ENCODE measurements around the gene COL27A1. TPM values are rescaled to one million over a fixed set of nuclear protein-coding genes. Genes with fewer than 3 reads are reported as not detected.
"Not testable (repeated sequence)": the region's sequence is repeated elsewhere in the genome, so short reads cannot be mapped to it uniquely, and the experiment has no call there.

COL27A1 gene
- total RNA-seq, 3 donors from 2014 or later = 3.1 to 13.6 (median 4.0) TPM

GRCh38 chr9:114124666-114125475, 30.5 kb upstream of the COL27A1 start:
- Histone ChIP-seq H3K4me1 (ENCODE audit: low read depth) (no peaks in the 10 kb centered on the region), H3K4me3 (no peak overlapping the region), H3K9me3 (no peaks in the 10 kb centered on the region), H3K36me3 (ENCODE audit: low read depth) (no peaks in the 10 kb centered on the region)
- no peak for TF ChIP-seq CTCF (IDR thresholded peaks at IDR 0.05)
- intact Hi-C loops (cut with DNase I, micrococcal nuclease) = no loop called here
- DNase-seq (no peak), ATAC-seq (no peak)

GRCh38 chr9:114125476-114126013, 29.8 kb upstream of the COL27A1 start:
- no peak for ATAC-seq
- Histone ChIP-seq H3K36me3 (ENCODE audit: low read depth) (no peaks in the 10 kb centered on the region), H3K4me3 (no peak overlapping the region), H3K9me3 (no peaks in the 10 kb centered on the region), H3K4me1 (ENCODE audit: low read depth) (no peaks in the 10 kb centered on the region)
- no peak for DNase-seq
- intact Hi-C loops (cut with DNase I, micrococcal nuclease) = no loop called here
- no peak for TF ChIP-seq CTCF (IDR thresholded peaks at IDR 0.05)

- TF ChIP-seq CTCF (IDR thresholded peaks at IDR 0.05) = no peak
- H3K36me3 ChIP-seq (ENCODE audit: low read depth) = no peaks in the 10 kb centered on the region
- intact Hi-C loops (cut with DNase I, micrococcal nuclease) = no loop called here
- DNase-seq (no peak), ATAC-seq (no peak)
- H3K4me3 ChIP-seq = no peak overlapping the region
- no peaks in the 10 kb centered on the region for H3K4me1 ChIP-seq (ENCODE audit: low read depth)
- no peaks in the 10 kb centered on the region for H3K9me3 ChIP-seq
Observed at GRCh38 chr9:114126247-114127060, 28.9 kb upstream of the COL27A1 start.

- H3K4me3 ChIP-seq; H3K36me3 ChIP-seq (ENCODE audit: low read depth); H3K9me3 ChIP-seq; intact Hi-C loops (cut with DNase I, micrococcal nuclease); DNase-seq; H3K4me1 ChIP-seq (ENCODE audit: low read depth); ATAC-seq: not testable (repeated sequence)
Observed at GRCh38 chr9:114128759-114129158, 26.6 kb upstream of the COL27A1 start.

- DNase-seq = no peak
- no peaks in the 10 kb centered on the region for H3K4me1 ChIP-seq (ENCODE audit: low read depth)
- H3K4me3 ChIP-seq = no peak overlapping the region
- intact Hi-C loops (cut with DNase I, micrococcal nuclease) = no loop called here
- TF ChIP-seq CTCF (IDR thresholded peaks at IDR 0.05) = no peak
- ATAC-seq = no peak
- H3K36me3 ChIP-seq (ENCODE audit: low read depth) = no peaks in the 10 kb centered on the region
- H3K9me3 ChIP-seq = no peaks in the 10 kb centered on the region
Observed at GRCh38 chr9:114130141-114130540, 25.2 kb upstream of the COL27A1 start.
